GM12891 (cell line): Measurements from ENCODE around the gene FFAR2.

Experiments
- DNase-seq: peaks from one replicate; pipeline ENCODE4 v3.0.0; 2011; ENCODE audit warnings: low spot score; ENCODE audit not compliant: insufficient read length
- FAIRE-seq: peaks from 2 replicates; lab custom pipeline; 2011; peaks lifted over from hg19 to GRCh38; lab: Jason Lieb, UNC
- PAX5 ChIP-seq: IDR thresholded peaks from 2 replicates; pipeline ENCODE4 v1.6.1; 2011; ENCODE audit warnings: low read length, moderate library complexity, mild to moderate bottlenecking; ENCODE audit not compliant: insufficient read depth, severe bottlenecking
- POLR2A ChIP-seq: IDR thresholded peaks from 2 replicates; pipeline ENCODE4 v1.6.1; 2011; ENCODE audit warnings: low read depth, low read length, control low read depth
- POLR2AphosphoS5 ChIP-seq: IDR thresholded peaks from 2 replicates; pipeline ENCODE4 v1.6.1; 2011; ENCODE audit warnings: low read depth, low read length, control low read depth
- POU2F2 ChIP-seq: IDR thresholded peaks from 2 replicates; pipeline ENCODE4 v1.6.1; 2011; ENCODE audit warnings: low read depth, mild to moderate bottlenecking, control low read depth, low read length, moderate library complexity
- SPI1 ChIP-seq: IDR thresholded peaks from 2 replicates; pipeline ENCODE4 v1.6.1; 2011; ENCODE audit warnings: low read depth, low read length, control low read depth
- TAF1 ChIP-seq: IDR thresholded peaks from 2 replicates; pipeline ENCODE4 v1.6.1; 2011; ENCODE audit warnings: low read depth, low read length, control low read depth

FFAR2 gene

GRCh38 chr19:35437406-35437951 lies 10.6 kb upstream of the FFAR2 start:
- DNase-seq (no peak), FAIRE-seq (no peak)
- TF ChIP-seq POLR2AphosphoS5 (no peak), TAF1 (no peak), PAX5 (no peak), POLR2A (no peak), SPI1 (no peak), POU2F2 (no peak)

DNA sequence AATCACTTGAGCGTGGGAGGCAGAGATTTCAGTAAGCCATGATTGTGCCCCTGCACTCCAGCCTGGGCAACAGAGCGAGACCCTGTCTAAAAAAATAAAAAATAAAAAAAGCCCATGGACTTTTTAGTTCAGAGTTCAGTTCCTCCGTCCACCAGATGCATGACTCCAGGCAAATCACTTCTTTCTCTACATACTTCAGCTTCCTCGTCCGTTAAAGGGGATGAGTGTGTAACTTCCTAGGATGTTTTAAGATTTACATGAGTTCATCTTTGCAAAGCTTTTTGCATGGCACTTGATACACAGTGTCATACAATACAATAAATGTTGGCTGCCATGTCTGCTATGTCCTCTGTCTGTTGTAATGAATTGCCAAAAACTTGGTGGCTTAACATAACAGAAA lies 10.0 kb upstream of the FFAR2 start:
- FAIRE-seq: no peak
- DNase-seq: no peak
- TF ChIP-seq SPI1 (no peak), POLR2AphosphoS5 (no peak), POLR2A (no peak), PAX5 (no peak), POU2F2 (no peak), TAF1 (no peak)

DNA sequence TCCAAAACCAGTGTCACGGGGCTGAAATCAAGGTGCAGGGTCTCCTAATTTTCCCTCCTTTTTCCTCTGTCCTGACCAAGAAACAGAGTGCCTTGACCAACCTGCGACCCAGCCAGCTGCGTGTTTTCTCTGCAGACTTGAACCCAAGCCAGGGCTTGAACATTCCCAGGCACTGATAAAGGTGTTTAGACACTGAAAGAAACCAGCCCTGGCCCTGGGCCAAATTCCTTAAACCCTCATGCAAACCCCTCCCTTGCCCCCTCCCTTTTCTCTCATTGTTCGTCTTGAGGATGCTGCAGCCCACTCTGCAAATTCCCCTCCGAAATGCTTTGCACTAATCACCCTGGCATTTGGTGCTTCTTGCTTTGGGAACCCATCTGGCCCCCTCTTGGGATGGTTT lies 9.5 kb upstream of the FFAR2 start:
- TF ChIP-seq SPI1 (no peak), TAF1 (no peak), POLR2A (no peak), PAX5 (no peak), POU2F2 (no peak), POLR2AphosphoS5 (no peak)
- FAIRE-seq: no peak
- DNase-seq: no peak

DNA sequence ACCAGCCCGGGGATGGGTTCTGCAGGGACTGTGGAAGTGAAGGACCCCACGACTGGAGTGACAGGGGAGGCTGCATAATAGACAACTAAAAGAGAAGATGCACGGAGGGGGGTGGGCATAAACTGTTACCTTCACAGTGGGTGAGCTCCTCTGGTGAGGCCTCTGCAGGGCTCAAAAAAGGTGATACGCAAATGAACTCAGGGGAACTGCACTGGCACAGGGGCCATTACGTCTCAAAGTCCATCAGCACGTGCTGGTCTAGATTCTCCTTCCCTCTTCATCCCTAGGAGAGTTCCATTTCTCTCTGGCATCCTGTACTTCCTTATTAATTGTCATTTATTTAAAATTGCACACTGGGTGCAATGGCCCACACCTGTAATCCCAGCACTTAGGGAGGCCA lies 8.1 kb upstream of the FFAR2 start:
- DNase-seq (no peak), FAIRE-seq (no peak)
- TF ChIP-seq SPI1 (no peak), POLR2A (no peak), TAF1 (no peak), POU2F2 (no peak), POLR2AphosphoS5 (no peak), PAX5 (no peak)

DNA sequence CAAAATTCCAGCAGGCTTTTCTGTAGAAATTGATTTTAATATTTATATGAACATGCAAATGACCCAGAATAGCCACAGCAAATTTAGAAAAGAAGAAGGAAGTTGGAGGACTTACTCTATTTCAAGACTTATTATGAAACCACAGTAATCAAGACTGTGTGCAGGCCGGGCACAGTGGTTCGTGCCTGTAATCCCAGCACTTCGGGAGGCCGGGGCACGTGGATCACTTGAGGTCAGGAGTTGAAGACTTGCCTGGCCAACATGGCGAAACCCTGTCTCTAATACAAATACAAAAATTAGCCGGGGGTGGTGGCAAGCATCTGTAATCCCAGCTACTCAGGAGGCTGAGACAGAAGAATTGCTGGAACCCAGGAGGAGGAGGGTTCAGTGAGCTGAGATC lies 6.0 kb upstream of the FFAR2 start:
- no peak for TF ChIP-seq SPI1
- no peak for TF ChIP-seq POU2F2
- TF ChIP-seq PAX5: no peak
- TF ChIP-seq POLR2A: no peak
- TF ChIP-seq TAF1: no peak
- TF ChIP-seq POLR2AphosphoS5: no peak
- peak; percentile 58 for FAIRE-seq
- DNase-seq: no peak

DNA sequence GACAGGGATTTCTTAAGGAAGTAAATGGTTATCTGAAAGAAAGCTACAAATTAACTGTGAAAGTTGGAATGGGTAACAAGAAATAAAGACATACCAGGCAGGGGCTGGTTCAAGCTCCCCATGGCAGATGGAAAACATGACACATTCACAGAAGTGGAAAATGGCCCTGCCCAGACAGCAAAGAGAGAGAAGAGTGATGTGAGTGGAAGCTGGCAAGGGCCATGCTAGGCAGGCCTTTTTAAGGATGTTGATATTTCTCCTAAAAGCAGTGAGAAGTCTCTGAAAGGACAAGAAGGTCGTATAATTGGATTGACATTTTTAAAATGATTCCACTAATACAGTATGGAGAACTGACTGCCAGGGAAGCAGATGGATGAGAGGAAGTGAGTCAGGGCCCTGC lies 3.3 kb upstream of the FFAR2 start:
- no peak for TF ChIP-seq POLR2A
- no peak for TF ChIP-seq PAX5
- no peak for TF ChIP-seq POU2F2
- no peak for TF ChIP-seq POLR2AphosphoS5
- FAIRE-seq (no peak), DNase-seq (no peak)

DNA sequence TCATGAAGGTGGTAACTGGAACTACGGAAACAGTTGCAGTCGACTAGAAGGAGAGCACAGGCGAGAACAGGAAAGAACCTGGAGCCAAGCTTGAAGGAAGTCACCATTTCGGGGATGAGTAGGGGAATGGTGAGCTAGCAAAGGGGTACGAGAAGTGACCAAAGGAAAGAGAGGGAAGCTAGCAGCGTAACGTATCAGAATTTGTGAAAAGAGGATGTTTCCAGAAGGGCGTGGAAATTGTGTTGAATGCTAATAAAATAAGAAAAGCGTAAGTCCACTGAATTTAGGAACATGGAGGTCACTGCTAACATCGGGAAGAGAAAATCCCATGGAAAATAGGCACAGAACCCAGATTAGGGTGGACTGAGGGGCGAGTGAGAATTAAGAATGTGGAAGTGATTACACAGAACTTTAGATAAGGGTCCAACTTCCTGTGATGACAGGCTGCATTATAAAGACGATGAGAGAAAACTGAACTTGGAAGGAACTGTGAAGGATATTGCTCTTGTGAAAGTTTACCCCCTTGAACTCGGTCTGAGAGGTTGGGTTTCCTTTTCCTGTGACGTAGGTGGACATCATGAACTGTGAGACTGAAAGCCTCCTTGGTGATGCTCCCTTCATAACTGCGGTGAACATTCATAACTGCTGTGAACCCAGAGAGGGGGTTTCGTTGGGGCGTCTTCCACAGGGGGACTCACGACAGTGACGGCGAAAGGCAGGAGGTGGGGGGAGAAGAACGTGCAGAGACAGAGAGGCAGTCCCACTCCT lies 2.0 kb upstream of the FFAR2 start:
- FAIRE-seq (peak; percentile 82), DNase-seq (no peak)
- TF ChIP-seq POLR2A (no peak), PAX5 (no peak), SPI1 (peak; percentile 56), POU2F2 (no peak)

DNA sequence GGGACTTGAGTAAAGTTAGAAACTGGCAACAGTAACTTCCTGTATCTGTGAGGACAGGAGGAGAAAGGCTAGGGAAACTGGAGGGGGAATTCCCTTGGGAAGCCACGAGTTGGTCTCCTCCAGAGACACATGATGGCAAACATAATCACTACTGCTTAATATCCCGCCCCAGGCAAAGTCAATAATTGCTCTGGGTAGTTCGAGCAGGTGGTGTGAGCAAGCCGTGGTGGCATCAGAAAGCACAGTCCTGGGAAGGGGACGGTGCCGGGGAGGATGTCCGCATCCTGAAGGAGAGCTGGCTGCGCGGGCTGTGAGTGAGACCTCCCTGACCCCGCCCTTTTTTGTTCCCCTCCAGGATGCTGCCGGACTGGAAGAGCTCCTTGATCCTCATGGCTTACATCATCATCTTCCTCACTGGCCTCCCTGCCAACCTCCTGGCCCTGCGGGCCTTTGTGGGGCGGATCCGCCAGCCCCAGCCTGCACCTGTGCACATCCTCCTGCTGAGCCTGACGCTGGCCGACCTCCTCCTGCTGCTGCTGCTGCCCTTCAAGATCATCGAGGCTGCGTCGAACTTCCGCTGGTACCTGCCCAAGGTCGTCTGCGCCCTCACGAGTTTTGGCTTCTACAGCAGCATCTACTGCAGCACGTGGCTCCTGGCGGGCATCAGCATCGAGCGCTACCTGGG lies 1.4 kb downstream of the FFAR2 start:
- TF ChIP-seq TAF1: no peak
- TF ChIP-seq PAX5: no peak
- TF ChIP-seq POLR2A: 0 out of 2 replicates have a peak, but pooled peaks have one; percentile 5
- DNase-seq (no peak), FAIRE-seq (peak; percentile 47)

DNA sequence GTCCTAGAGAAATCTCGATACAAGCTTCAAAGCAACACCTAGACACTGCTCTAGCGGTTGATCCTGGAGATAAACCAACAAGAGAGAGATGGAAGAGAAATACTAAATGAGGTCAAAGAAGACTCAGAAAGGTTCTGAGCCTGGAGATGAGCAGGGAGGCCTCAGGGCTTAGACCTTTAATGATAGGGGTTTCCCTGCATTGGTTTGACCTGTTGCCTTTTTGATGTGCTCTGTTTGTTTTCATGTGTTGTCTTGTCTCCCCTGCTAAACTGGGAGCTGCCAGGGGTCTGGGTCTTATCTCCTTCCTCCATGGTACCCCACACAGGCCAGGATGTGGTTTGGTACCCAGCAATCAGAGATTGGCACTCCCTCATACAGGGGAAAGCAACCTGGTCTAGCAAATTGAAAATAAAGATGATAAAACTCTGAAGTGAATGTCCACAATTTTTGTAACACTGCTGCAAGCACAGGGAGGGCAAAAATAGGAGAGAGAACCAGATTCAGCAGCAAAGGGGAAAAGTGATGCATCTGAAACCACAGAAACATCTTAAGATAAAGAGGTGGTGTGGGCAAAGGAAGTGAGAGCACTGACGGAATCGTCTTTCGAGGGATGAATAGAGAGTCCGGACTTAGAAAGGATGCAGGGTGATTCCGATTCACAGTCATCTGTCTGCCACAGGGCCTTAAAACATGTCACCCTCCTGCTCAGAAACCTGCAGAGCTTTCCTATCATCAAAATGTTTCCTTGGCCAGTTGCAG lies 3.5 kb downstream of the FFAR2 start:
- peak; percentile 55 for DNase-seq
- FAIRE-seq: peak; percentile 86
- 0 out of 2 replicates have a peak, but pooled peaks have one; percentile 46 for TF ChIP-seq POU2F2
- peak; percentile 93 for TF ChIP-seq SPI1
- TF ChIP-seq POLR2A: no peak
